Peyer's patch (tissue), 4 donors: ENCODE results near the gene GFI1B. TPM values are rescaled to one million over a fixed set of nuclear protein-coding genes. Genes with fewer than 3 reads are reported as not detected.

Experiments used
- DNase-seq, 3 donors: peaks; one replicate each; pipeline ENCODE4 v3.0.0-alpha.2; 2017 to 2019
- H3K27ac ChIP-seq, 4 donors: fragments of 200-600 bp; sonication (generic); one replicate each; pipeline ENCODE4 v1.5.1; 2016 to 2019
- H3K27me3 ChIP-seq, 2 donors: fragments of 200-600 bp; sonication (generic); one replicate each; pipeline ENCODE4 v1.5.1; 2019
- H3K36me3 ChIP-seq, 3 donors: fragments of 200-600 bp; sonication (generic); one replicate each; pipeline ENCODE4 v1.5.1; 2016 to 2019
- H3K4me1 ChIP-seq, 4 donors: fragments of 200-600 bp; sonication (generic); one replicate each; pipeline ENCODE4 v1.5.1; 2016 to 2019
- H3K4me3 ChIP-seq, 4 donors: fragments of 200-600 bp; sonication (generic); 1 replicate in 3 of 4; 2 replicates in 1 of 4; pipeline ENCODE4 v1.5.1; 2016 to 2019; ENCODE audit warnings: mild to moderate bottlenecking in 1 of 4
- H3K9me3 ChIP-seq, 4 donors: fragments of 200-600 bp; sonication (generic); one replicate each; pipeline ENCODE4 v1.5.1; 2016 to 2019; ENCODE audit warnings: mild to moderate bottlenecking in 1 of 4
- POLR2A ChIP-seq, 2 donors: fragments of 450-650 bp; IDR thresholded peaks; one replicate each; pipeline ENCODE4 v1.5.1; 2017; ENCODE audit warnings: antibody characterized with exemption in 2 of 2, mild to moderate bottlenecking in 2 of 2, moderate library complexity in 2 of 2
- total RNA-seq, 4 donors: library from RNA; depleted of rRNA; stranded (reverse); fragments of >200 nt; gene quantifications; one replicate each; pipeline ENCODE4 v1.1.0, GENCODE V29; 2016
- TF ChIP-seq, protein P1 (sequence below), 6 experiments: fragments of 450-650 bp in 4 of 6; fragments of 200-600 bp in 2 of 6; sonication (generic) in 1 of 6; IDR thresholded peaks; one replicate each; pipeline ENCODE4 v1.5.1; 2017 to 2019; ENCODE audit warnings: antibody characterized with exemption in 6 of 6, mild to moderate bottlenecking in 3 of 6, moderate library complexity in 1 of 6

GFI1B gene
- total RNA-seq, 4 donors from 2014 or later = 0.88 to 2.7 (median 2.4) TPM; not detected in 1

DNA sequence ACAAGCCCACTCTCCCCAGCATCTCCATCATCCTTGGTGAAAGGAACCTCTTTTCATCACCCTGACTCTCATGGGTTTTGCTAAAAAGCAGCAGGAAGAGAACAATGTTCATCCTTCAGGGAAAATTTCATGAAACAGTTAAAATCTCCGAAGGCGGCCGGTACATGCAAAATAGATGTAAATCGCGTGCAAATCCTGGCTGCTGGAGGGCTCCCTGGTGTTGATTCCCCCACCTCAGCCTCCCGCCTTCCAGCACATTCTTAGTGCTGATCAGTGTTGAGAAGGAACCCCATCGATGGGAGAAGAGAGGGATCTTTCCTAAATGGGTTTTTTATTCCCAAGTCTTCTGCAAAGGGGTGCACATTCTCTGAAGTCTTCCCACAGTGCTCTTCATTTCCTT lies 8.7 kb upstream of the GFI1B start:
- H3K4me3 ChIP-seq = no peak overlapping the region
- TF ChIP-seq POLR2A (IDR thresholded peaks at IDR 0.05) = no peak
- TF ChIP-seq, protein P1, sequence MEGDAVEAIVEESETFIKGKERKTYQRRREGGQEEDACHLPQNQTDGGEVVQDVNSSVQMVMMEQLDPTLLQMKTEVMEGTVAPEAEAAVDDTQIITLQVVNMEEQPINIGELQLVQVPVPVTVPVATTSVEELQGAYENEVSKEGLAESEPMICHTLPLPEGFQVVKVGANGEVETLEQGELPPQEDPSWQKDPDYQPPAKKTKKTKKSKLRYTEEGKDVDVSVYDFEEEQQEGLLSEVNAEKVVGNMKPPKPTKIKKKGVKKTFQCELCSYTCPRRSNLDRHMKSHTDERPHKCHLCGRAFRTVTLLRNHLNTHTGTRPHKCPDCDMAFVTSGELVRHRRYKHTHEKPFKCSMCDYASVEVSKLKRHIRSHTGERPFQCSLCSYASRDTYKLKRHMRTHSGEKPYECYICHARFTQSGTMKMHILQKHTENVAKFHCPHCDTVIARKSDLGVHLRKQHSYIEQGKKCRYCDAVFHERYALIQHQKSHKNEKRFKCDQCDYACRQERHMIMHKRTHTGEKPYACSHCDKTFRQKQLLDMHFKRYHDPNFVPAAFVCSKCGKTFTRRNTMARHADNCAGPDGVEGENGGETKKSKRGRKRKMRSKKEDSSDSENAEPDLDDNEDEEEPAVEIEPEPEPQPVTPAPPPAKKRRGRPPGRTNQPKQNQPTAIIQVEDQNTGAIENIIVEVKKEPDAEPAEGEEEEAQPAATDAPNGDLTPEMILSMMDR (IDR thresholded peaks at IDR 0.05) = no peak
- no peaks in the 10 kb centered on the region for H3K9me3 ChIP-seq
- no peak for DNase-seq
- no peak overlapping the region for H3K27ac ChIP-seq
- H3K27me3 ChIP-seq = no peaks in the 10 kb centered on the region
- H3K36me3 ChIP-seq = no peaks in the 10 kb centered on the region
- H3K4me1 ChIP-seq = peaks cover 0 to 8% (median 2%) of the 10 kb centered on the region in 4 donors

DNA sequence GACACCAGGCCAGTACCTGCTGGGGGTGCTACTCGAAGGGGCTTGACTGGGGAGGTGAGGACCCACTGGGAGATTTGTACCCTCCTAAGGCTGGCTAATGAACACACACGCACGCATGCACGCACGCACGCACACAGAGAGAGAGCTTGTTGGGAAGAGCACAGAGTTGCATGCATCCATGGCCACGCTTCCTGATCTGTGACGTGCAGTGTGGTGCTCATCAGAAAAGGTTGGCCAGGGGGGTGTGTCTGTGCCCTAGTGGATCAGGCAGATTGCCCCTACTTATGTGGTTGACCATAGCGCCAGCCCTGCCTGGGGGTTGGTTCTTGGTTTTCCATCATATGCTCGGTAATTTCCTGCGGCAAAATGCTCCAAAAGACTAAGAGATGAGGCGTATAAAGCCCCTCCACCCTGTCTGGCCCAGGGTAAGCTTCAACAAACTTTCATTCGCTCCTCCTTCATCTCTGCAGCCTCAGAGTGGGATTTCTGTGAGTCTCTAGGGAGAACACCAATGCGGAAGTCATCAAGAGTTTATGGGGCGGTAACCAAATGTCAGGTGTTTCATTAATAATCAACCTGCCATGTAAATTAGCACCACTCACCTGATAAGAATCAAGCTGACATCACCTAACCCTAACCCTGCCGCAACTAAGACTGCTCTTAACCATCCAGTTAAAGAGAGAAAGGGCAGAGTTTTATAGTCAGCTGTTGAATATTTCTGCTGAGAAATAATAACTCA lies 8.0 kb upstream of the GFI1B start:
- H3K9me3 ChIP-seq = no peaks in the 10 kb centered on the region
- peak overlapping the region in 2 of 4 donors; percentile 16 to 19 for H3K27ac ChIP-seq
- peak overlapping the region in 2 of 4 donors; percentile 13 to 30 for H3K4me3 ChIP-seq
- no peaks in the 10 kb centered on the region for H3K36me3 ChIP-seq
- no peak for DNase-seq
- no peaks in the 10 kb centered on the region for H3K27me3 ChIP-seq
- peaks cover 0 to 8% (median 2%) of the 10 kb centered on the region in 4 donors for H3K4me1 ChIP-seq
- no peak for TF ChIP-seq POLR2A (IDR thresholded peaks at IDR 0.05)
- TF ChIP-seq, protein P1 (IDR thresholded peaks at IDR 0.05) = no peak

DNA sequence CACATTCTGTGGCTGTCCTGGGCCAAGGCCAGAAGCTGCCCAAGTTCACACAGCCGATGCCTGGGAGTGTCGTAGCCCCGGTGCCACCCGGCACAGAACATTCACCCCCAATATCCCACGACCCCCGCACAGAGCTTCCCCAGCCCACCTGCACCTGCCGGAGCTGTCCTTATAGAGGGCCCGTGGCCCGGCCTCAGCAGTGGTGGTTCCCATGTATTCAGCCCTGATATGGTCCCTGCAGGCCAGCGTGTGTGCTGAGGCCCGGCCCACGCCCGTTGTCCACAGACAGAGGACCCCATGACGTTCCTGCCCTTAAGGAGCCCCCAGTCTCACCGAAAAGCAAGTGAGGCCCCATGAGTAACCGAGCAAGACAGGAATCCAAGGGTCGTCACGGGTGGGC lies 5.3 kb upstream of the GFI1B start:
- peaks cover 0 to 8% (median 2%) of the 10 kb centered on the region in 4 donors for H3K4me1 ChIP-seq
- no peak overlapping the region for H3K27ac ChIP-seq
- no peaks in the 10 kb centered on the region for H3K27me3 ChIP-seq
- H3K4me3 ChIP-seq = no peak overlapping the region
- H3K36me3 ChIP-seq = no peaks in the 10 kb centered on the region
- H3K9me3 ChIP-seq = no peaks in the 10 kb centered on the region
- TF ChIP-seq, protein P1 (IDR thresholded peaks at IDR 0.05) = no peak
- no peak for TF ChIP-seq POLR2A (IDR thresholded peaks at IDR 0.05)
- no peak for DNase-seq

DNA sequence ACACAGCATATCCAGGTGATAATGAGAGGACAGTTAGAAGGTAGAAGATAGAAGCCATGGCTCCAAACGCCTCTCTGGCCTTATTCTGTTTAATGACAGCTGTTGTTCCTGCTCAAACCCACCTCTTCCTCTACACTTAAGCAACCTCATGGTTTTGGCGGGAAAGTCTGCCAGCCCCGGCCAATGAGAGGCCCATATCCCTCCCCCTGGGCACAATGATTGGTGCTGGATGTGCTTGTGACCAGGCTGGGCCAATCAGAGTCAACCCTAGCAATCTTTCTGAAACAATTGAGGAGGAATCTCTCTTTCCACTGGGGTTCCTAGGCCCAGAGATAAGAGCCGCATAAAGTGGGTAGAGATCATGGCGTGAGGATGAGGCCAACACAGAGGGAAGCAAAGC lies 4.8 kb upstream of the GFI1B start:
- H3K27ac ChIP-seq = no peak overlapping the region
- TF ChIP-seq POLR2A (IDR thresholded peaks at IDR 0.05) = no peak
- TF ChIP-seq, protein P1 (IDR thresholded peaks at IDR 0.05) = no peak
- peaks cover 0 to 2% of the 10 kb centered on the region in 2 donors for H3K27me3 ChIP-seq
- peaks cover 0 to 8% (median 2%) of the 10 kb centered on the region in 4 donors for H3K4me1 ChIP-seq
- no peaks in the 10 kb centered on the region for H3K9me3 ChIP-seq
- no peaks in the 10 kb centered on the region for H3K36me3 ChIP-seq
- H3K4me3 ChIP-seq = no peak overlapping the region
- DNase-seq = no peak

GRCh38 chr9:132975961-132976360 lies 2.5 kb upstream of the GFI1B start:
- DNase-seq = no peak
- H3K27ac ChIP-seq = no peak overlapping the region
- TF ChIP-seq POLR2A (IDR thresholded peaks at IDR 0.05) = no peak
- TF ChIP-seq, protein P1 (IDR thresholded peaks at IDR 0.05) = no peak
- H3K9me3 ChIP-seq = no peaks in the 10 kb centered on the region
- peaks cover 0 to 4% of the 10 kb centered on the region in 2 donors for H3K27me3 ChIP-seq
- no peak overlapping the region for H3K4me3 ChIP-seq
- no peaks in the 10 kb centered on the region for H3K36me3 ChIP-seq
- H3K4me1 ChIP-seq = peaks cover 0 to 6% (median 2%) of the 10 kb centered on the region in 4 donors
